Measurements from ENCODE around the gene TMED8. TPM values are rescaled to one million over a fixed set of nuclear protein-coding genes. Genes with fewer than 3 reads are reported as not detected.

TMED8 gene
- total and polyA plus RNA-seq, 2 of the 13 experiments (the other 11 are each of a cell fraction or from before 2014, with no cell fraction given): 6.0 to 11.7 TPM

- TF ChIP-seq HMG20A (CRISPR knock-in tag; IDR thresholded peaks at IDR 0.05; ENCODE audit: borderline replicate concordance): peak; percentile 73; the same call in 1 of the 2 replicates
- TF ChIP-seq ZNF792 (CRISPR knock-in tag; IDR thresholded peaks at IDR 0.05): peak; percentile 56; the same call in 1 of the 2 replicates
- no peak for TF ChIP-seq ZNF24 (IDR thresholded peaks at IDR 0.05)
- no peak for TF ChIP-seq PHF20 (CRISPR knock-in tag; IDR thresholded peaks at IDR 0.05)
- TF ChIP-seq FOXK1 (CRISPR knock-in tag; IDR thresholded peaks at IDR 0.05; ENCODE audit: borderline replicate concordance, low read depth): 0 out of 2 replicates have a peak, but pooled peaks have one; percentile 17
- no peak for TF ChIP-seq ZNF619 (CRISPR knock-in tag; IDR thresholded peaks at IDR 0.05)
- no peak for TF ChIP-seq ZSCAN12 (CRISPR knock-in tag; IDR thresholded peaks at IDR 0.05)
- no peak for TF ChIP-seq ZNF432 (CRISPR knock-in tag; IDR thresholded peaks at IDR 0.05; ENCODE audit: borderline replicate concordance)
- peak; percentile 87 for TF ChIP-seq FOXA3 (CRISPR knock-in tag; IDR thresholded peaks at IDR 0.05)
- peak; percentile 58; the same call in 1 of the 2 replicates for TF ChIP-seq ZNF12 (CRISPR knock-in tag; IDR thresholded peaks at IDR 0.05)
- TF ChIP-seq ZBTB38 (CRISPR knock-in tag; IDR thresholded peaks at IDR 0.05): no peak
- 0 out of 2 replicates have a peak, but pooled peaks have one; percentile 68 for TF ChIP-seq MEIS1 (CRISPR knock-in tag; IDR thresholded peaks at IDR 0.05; ENCODE audit: borderline replicate concordance)
- 0 out of 2 replicates have a peak, but pooled peaks have one; percentile 38 for TF ChIP-seq HOMEZ (CRISPR knock-in tag; IDR thresholded peaks at IDR 0.05; ENCODE audit: low read depth)
- TF ChIP-seq NBN (conservative IDR thresholded peaks at IDR 0.05): no peak
- TF ChIP-seq PPARG (CRISPR knock-in tag; conservative IDR thresholded peaks at IDR 0.05): no peak
- no peak for TF ChIP-seq ZNF263 (CRISPR knock-in tag; IDR thresholded peaks at IDR 0.05)
- peak; percentile 79 for TF ChIP-seq ZNF644 (CRISPR knock-in tag; IDR thresholded peaks at IDR 0.05; ENCODE audit: low read depth)
- TF ChIP-seq ATF3 (CRISPR knock-in tag; IDR thresholded peaks at IDR 0.05): peak; percentile 85
- no peak for TF ChIP-seq SIN3A (IDR thresholded peaks at IDR 0.05; ENCODE audit: borderline replicate concordance, low read depth, low read length)
- peak; percentile 81 for TF ChIP-seq GATAD2A (CRISPR knock-in tag; IDR thresholded peaks at IDR 0.05)
- TF ChIP-seq ZNF710 (CRISPR knock-in tag; IDR thresholded peaks at IDR 0.05; ENCODE audit: borderline replicate concordance): no peak
- TF ChIP-seq HDAC2 (CRISPR knock-in tag; IDR thresholded peaks at IDR 0.05): 0 out of 2 replicates have a peak, but pooled peaks have one; percentile 19
- peak; percentile 37; the same call in 1 of the 2 replicates for TF ChIP-seq ZFY (CRISPR knock-in tag; IDR thresholded peaks at IDR 0.05)
- 0 out of 2 replicates have a peak, but pooled peaks have one; percentile 20 for TF ChIP-seq FOXA1 (IDR thresholded peaks at IDR 0.05)
- TF ChIP-seq FOXA1 (CRISPR knock-in tag; IDR thresholded peaks at IDR 0.05): peak; percentile 82
- peak; percentile 68 for TF ChIP-seq ARID5B (CRISPR knock-in tag; IDR thresholded peaks at IDR 0.05)
- TF ChIP-seq MEIS2 (CRISPR knock-in tag; IDR thresholded peaks at IDR 0.05): peak; percentile 52; the same call in 1 of the 2 replicates
Observed at GRCh38 chr14:77302926-77303325, 74.0 kb downstream of the TMED8 start (continued).
